Adrenal gland (tissue), 12 donors: ENCODE results near the gene RBM5. TPM values are rescaled to one million over a fixed set of nuclear protein-coding genes. Genes with fewer than 3 reads are reported as not detected.

ENCODE experiments used
- DNase-seq, 7 donors: peaks; one replicate each; pipeline ENCODE4 v3.0.0-alpha.2; 2019 to 2020
- H3K27ac ChIP-seq, 5 donors: fragments of 200-600 bp; sonication (generic) in 4 of 5; 1 replicate in 3 of 5; 2 replicates in 2 of 5; pipeline versions ENCODE4 v1.5.1 to v1.8.0; 2016 to 2020; ENCODE audit warnings: mild to moderate bottlenecking in 1 of 5
- H3K27me3 ChIP-seq: fragments of 200-600 bp; 2 replicates; pipeline ENCODE4 v1.8.0; 2021
- H3K36me3 ChIP-seq, 2 donors: fragments of 200-600 bp; replicated peaks in 1 of 2; 1 replicate in 1 of 2; 2 replicates in 1 of 2; pipeline versions ENCODE4 v1.5.1 to v1.8.0; 2018 to 2022
- H3K4me1 ChIP-seq, 2 donors: fragments of 200-600 bp; replicated peaks in 1 of 2; 1 replicate in 1 of 2; 2 replicates in 1 of 2; pipeline versions ENCODE4 v1.5.1 to v1.8.0; 2018 to 2021
- H3K4me3 ChIP-seq, 4 donors: fragments of 200-600 bp; sonication (generic) in 3 of 4; one replicate each; pipeline ENCODE4 v1.5.1; 2016 to 2018
- H3K9me3 ChIP-seq, 3 donors: fragments of 200-600 bp; sonication (generic) in 1 of 3; replicated peaks in 1 of 3; 1 replicate in 2 of 3; 2 replicates in 1 of 3; pipeline versions ENCODE4 v1.5.1 to v1.8.0; 2016 to 2021
- CTCF ChIP-seq, 6 experiments: fragments of 450-650 bp in 4 of 6; fragments of 200-600 bp in 2 of 6; sonication (generic) in 1 of 6; IDR thresholded peaks; 1 replicate in 5 of 6; 2 replicates in 1 of 6; pipeline versions ENCODE4 v1.5.1 to v1.8.0; 2016 to 2021; ENCODE audit warnings: antibody characterized with exemption in 6 of 6, mild to moderate bottlenecking in 2 of 6, moderate library complexity in 1 of 6
- POLR2A ChIP-seq, 2 donors: fragments of 450-650 bp; IDR thresholded peaks; one replicate each; pipeline ENCODE4 v1.6.1; 2017; ENCODE audit warnings: antibody characterized with exemption in 2 of 2, mild to moderate bottlenecking in 2 of 2, moderate library complexity in 1 of 2
- WGBS, 4 donors: extraction: QIAGEN DNeasy Blood & Tissue Kit in 2 of 4; methylation state at CpG; one replicate each; pipeline versions ENCODE4 v1.1.5 to v1.1.7; 2013 to 2017; 5-methylcytosine and 5-hydroxymethylcytosine counted together
- intact Hi-C, 2 donors: fragments of 100-400 bp; cut with DNase I; formaldehyde crosslinking; loops; one replicate each; pipeline versions ENCODE4 v1.14.1 to v1.15.0; 2022 to 2023
- polyA plus RNA-seq, 3 donors: library from polyadenylated mRNA; stranded (reverse); fragments of 200-250 nt in 2 of 3; fragments of 350-450 nt in 1 of 3; fragmentation: Illumina TruSeq in 1 of 3; extraction: RNeasy Lipid Tissue Mini Kit (QIAGEN cat#74804) in 1 of 3; gene quantifications; one replicate each; pipeline ENCODE4 v1.2.3, GENCODE V29; 2013 to 2014
- total RNA-seq, 9 donors: library from RNA; depleted of rRNA in 4 of 9; stranded (reverse); fragments of >200 nt in 4 of 9; fragments of 120-200 nt in 1 of 9; fragmentation: NEBNext Ultra II Directional in 1 of 9; extraction: Animal tissue kit (Norgen Biotek cat#: 25700) in 1 of 9; gene quantifications; one replicate each; pipeline versions ENCODE4 v1.1.0 to v1.2.4, GENCODE V29; 2013 to 2023
- donor health status: healthy with polysubstance abuse.
- donor health status: Bipolar disorder and iron deficiency.
- donor health status: DM: yes; HTN: yes; CAD: no.
- donor health status: DM: no; HTN: no; CAD: no.
- donor health status: DM: no; HTN: no; CAD: no.
- donor health status: DM: yes; HTN: yes; CAD: no.

The RBM5 gene
- total and polyA plus RNA-seq, 12 donors: 51.9 to 224 (median 115) TPM

- 71 to 95% (median 92%) methylated on average over 1 to 2 of the region's 2 CpGs for WGBS, 4 donors
- no peak overlapping the region for H3K4me3 ChIP-seq
- H3K27ac ChIP-seq: no peak overlapping the region
- TF ChIP-seq CTCF (IDR thresholded peaks at IDR 0.05): no peak
- TF ChIP-seq POLR2A (IDR thresholded peaks at IDR 0.05): no peak
- no peaks in the 10 kb centered on the region for H3K9me3 ChIP-seq
- H3K36me3 ChIP-seq: no peaks in the 10 kb centered on the region
- no peaks in the 10 kb centered on the region for H3K27me3 ChIP-seq
- intact Hi-C loops: no loop called here
- no peak for DNase-seq
- H3K4me1 ChIP-seq: no peaks in the 10 kb centered on the region
These were observed 41.7 kb downstream of the RBM5 start for GRCh38 chr3:50130436-50130835.

- no peaks in the 10 kb centered on the region for H3K27me3 ChIP-seq
- no peak for DNase-seq
- no peak overlapping the region for H3K27ac ChIP-seq
- no peaks in the 10 kb centered on the region for H3K4me1 ChIP-seq
- no peaks in the 10 kb centered on the region for H3K9me3 ChIP-seq
- 68 to 79% (median 72%) methylated on average over 5 to 6 of the region's 6 CpGs for WGBS, 4 donors
- H3K4me3 ChIP-seq: no peak overlapping the region
- TF ChIP-seq CTCF (IDR thresholded peaks at IDR 0.05): no peak
- no peak for TF ChIP-seq POLR2A (IDR thresholded peaks at IDR 0.05)
- no peaks in the 10 kb centered on the region for H3K36me3 ChIP-seq
- intact Hi-C loops: no loop called here
These were observed 43.9 kb downstream of the RBM5 start for GRCh38 chr3:50132421-50133282.

- Histone ChIP-seq H3K27me3 (no peaks in the 10 kb centered on the region), H3K4me3 (no peak overlapping the region), H3K9me3 (no peaks in the 10 kb centered on the region), H3K27ac (no peak overlapping the region), H3K4me1 (no peaks in the 10 kb centered on the region), H3K36me3 (no peaks in the 10 kb centered on the region)
- WGBS, 4 donors: 60 to 73% (median 67%) methylated on average over 4 of the region's 4 CpGs
- no peak for DNase-seq
- TF ChIP-seq POLR2A (IDR thresholded peaks at IDR 0.05) (no peak), CTCF (IDR thresholded peaks at IDR 0.05) (no peak)
- intact Hi-C loops: no loop called here
These were observed 44.5 kb downstream of the RBM5 start for GRCh38 chr3:50133283-50133615.

GRCh38 chr3:50134367-50134766 is 45.6 kb downstream of the RBM5 start:
- H3K27ac ChIP-seq: no peak overlapping the region
- H3K9me3 ChIP-seq: no peaks in the 10 kb centered on the region
- no peak overlapping the region for H3K4me3 ChIP-seq
- no peak for TF ChIP-seq POLR2A (IDR thresholded peaks at IDR 0.05)
- TF ChIP-seq CTCF (IDR thresholded peaks at IDR 0.05): no peak
- H3K36me3 ChIP-seq: no peaks in the 10 kb centered on the region
- intact Hi-C loops: no loop called here
- no peaks in the 10 kb centered on the region for H3K4me1 ChIP-seq
- WGBS, 4 donors: 47 to 75% (median 57%) methylated on average over 2 of the region's 2 CpGs
- H3K27me3 ChIP-seq: no peaks in the 10 kb centered on the region
- DNase-seq: no peak
